ENCODE results near the gene CTNNA3.
"Not testable (repeated sequence)": the region's sequence is repeated elsewhere in the genome, so short reads cannot be mapped to it uniquely, and the experiment has no call there.

Gene CTNNA3

GRCh38 chr10:67506083-67506756 is 189.8 kb downstream of the CTNNA3 start:
- no peak for DNase-seq (ENCODE audit: low read depth)

GRCh38 chr10:67492317-67493019 is 203.5 kb downstream of the CTNNA3 start:
- DNase-seq (ENCODE audit: low read depth), result no peak

GRCh38 chr10:67487906-67488619 is 207.9 kb downstream of the CTNNA3 start:
- no peak for DNase-seq (ENCODE audit: low read depth)

- no peak for DNase-seq (ENCODE audit: low read depth)
Measured at GRCh38 chr10:67487199-67487598, 208.8 kb downstream of the CTNNA3 start.

GRCh38 chr10:67477868-67478267 is 218.1 kb downstream of the CTNNA3 start:
- no peak for DNase-seq (ENCODE audit: low read depth)

GRCh38 chr10:67476201-67476600 is 219.8 kb downstream of the CTNNA3 start:
- no peak for DNase-seq (ENCODE audit: low read depth)

GRCh38 chr10:67473850-67474633 is 222.0 kb downstream of the CTNNA3 start:
- DNase-seq (ENCODE audit: low read depth), result no peak

GRCh38 chr10:67471022-67471421 is 225.0 kb downstream of the CTNNA3 start:
- no peak for DNase-seq (ENCODE audit: low read depth)

- no peak for DNase-seq (ENCODE audit: low read depth)
Measured at GRCh38 chr10:67464278-67464677, 231.7 kb downstream of the CTNNA3 start.

GRCh38 chr10:67452892-67453291 is 243.1 kb downstream of the CTNNA3 start:
- no peak for DNase-seq (ENCODE audit: low read depth)

- DNase-seq (ENCODE audit: low read depth), result no peak
Measured at GRCh38 chr10:67438605-67439304, 257.2 kb downstream of the CTNNA3 start.

- no peak for DNase-seq (ENCODE audit: low read depth)
Measured at GRCh38 chr10:67433276-67433675, 262.7 kb downstream of the CTNNA3 start.

GRCh38 chr10:67402620-67403019 is 293.4 kb downstream of the CTNNA3 start:
- no peak for DNase-seq (ENCODE audit: low read depth)

GRCh38 chr10:67401711-67402110 is 294.3 kb downstream of the CTNNA3 start:
- no peak for DNase-seq (ENCODE audit: low read depth)

- not testable (repeated sequence) for DNase-seq (ENCODE audit: low read depth)
Measured at GRCh38 chr10:67386841-67387533, 309.0 kb downstream of the CTNNA3 start.

GRCh38 chr10:67386260-67386659 is 309.7 kb downstream of the CTNNA3 start:
- DNase-seq (ENCODE audit: low read depth), result no peak

GRCh38 chr10:67385566-67385965 is 310.4 kb downstream of the CTNNA3 start:
- DNase-seq (ENCODE audit: low read depth), result no peak

- no peak for DNase-seq (ENCODE audit: low read depth)
Measured at GRCh38 chr10:67385089-67385488, 310.9 kb downstream of the CTNNA3 start.

GRCh38 chr10:67331121-67331910 is 364.7 kb downstream of the CTNNA3 start:
- DNase-seq (ENCODE audit: low read depth), result no peak
